ENCODE results near the gene FBXL13. TPM values are rescaled to one million over a fixed set of nuclear protein-coding genes. Genes with fewer than 3 reads are reported as not detected.
"Not testable (repeated sequence)": the region's sequence is repeated elsewhere in the genome, so short reads cannot be mapped to it uniquely, and the experiment has no call there.

FBXL13 gene
- total and polyA plus RNA-seq, 2 experiments from 2014 or later: 1.2 to 2.5 TPM

DNA sequence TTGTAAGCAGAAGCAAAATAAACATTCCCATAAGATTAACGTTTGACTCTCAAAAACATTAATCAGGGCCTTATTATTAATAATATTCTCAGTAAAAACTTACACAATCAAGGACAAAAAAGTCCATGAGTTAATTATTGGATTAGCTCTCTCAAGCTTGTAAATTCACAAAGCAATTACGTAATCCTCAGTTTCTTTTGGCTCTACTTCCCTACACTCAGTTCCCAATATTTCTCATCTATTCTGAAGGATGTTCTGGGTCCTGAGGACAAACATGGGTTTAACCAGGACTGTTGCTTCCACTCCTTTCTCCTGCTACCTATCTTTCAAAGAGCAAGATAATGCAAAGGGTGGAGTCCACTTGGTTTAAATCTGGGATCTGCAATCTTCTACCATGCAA lies 15.1 kb downstream of the FBXL13 start (continued):
- TF ChIP-seq, protein P1, sequence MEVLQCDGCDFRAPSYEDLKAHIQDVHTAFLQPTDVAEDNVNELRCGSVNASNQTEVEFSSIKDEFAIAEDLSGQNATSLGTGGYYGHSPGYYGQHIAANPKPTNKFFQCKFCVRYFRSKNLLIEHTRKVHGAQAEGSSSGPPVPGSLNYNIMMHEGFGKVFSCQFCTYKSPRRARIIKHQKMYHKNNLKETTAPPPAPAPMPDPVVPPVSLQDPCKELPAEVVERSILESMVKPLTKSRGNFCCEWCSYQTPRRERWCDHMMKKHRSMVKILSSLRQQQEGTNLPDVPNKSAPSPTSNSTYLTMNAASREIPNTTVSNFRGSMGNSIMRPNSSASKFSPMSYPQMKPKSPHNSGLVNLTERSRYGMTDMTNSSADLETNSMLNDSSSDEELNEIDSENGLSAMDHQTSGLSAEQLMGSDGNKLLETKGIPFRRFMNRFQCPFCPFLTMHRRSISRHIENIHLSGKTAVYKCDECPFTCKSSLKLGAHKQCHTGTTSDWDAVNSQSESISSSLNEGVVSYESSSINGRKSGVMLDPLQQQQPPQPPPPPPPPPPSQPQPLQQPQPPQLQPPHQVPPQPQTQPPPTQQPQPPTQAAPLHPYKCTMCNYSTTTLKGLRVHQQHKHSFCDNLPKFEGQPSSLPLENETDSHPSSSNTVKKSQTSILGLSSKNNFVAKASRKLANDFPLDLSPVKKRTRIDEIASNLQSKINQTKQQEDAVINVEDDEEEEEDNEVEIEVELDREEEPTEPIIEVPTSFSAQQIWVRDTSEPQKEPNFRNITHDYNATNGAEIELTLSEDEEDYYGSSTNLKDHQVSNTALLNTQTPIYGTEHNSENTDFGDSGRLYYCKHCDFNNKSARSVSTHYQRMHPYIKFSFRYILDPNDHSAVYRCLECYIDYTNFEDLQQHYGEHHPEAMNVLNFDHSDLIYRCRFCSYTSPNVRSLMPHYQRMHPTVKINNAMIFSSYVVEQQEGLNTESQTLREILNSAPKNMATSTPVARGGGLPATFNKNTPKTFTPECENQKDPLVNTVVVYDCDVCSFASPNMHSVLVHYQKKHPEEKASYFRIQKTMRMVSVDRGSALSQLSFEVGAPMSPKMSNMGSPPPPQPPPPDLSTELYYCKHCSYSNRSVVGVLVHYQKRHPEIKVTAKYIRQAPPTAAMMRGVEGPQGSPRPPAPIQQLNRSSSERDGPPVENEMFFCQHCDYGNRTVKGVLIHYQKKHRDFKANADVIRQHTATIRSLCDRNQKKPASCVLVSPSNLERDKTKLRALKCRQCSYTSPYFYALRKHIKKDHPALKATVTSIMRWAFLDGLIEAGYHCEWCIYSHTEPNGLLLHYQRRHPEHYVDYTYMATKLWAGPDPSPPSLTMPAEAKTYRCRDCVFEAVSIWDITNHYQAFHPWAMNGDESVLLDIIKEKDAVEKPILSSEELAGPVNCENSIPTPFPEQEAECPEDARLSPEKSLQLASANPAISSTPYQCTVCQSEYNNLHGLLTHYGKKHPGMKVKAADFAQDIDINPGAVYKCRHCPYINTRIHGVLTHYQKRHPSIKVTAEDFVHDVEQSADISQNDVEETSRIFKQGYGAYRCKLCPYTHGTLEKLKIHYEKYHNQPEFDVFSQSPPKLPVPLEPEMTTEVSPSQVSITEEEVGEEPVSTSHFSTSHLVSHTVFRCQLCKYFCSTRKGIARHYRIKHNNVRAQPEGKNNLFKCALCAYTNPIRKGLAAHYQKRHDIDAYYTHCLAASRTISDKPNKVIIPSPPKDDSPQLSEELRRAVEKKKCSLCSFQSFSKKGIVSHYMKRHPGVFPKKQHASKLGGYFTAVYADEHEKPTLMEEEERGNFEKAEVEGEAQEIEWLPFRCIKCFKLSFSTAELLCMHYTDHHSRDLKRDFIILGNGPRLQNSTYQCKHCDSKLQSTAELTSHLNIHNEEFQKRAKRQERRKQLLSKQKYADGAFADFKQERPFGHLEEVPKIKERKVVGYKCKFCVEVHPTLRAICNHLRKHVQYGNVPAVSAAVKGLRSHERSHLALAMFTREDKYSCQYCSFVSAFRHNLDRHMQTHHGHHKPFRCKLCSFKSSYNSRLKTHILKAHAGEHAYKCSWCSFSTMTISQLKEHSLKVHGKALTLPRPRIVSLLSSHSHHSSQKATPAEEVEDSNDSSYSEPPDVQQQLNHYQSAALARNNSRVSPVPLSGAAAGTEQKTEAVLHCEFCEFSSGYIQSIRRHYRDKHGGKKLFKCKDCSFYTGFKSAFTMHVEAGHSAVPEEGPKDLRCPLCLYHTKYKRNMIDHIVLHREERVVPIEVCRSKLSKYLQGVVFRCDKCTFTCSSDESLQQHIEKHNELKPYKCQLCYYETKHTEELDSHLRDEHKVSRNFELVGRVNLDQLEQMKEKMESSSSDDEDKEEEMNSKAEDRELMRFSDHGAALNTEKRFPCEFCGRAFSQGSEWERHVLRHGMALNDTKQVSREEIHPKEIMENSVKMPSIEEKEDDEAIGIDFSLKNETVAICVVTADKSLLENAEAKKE (CRISPR knock-in tag; IDR thresholded peaks at IDR 0.05): no peak
- no peak for TF ChIP-seq EZH2 (IDR thresholded peaks at IDR 0.05; ENCODE audit: low read depth, unreplicated experiment)
- TF ChIP-seq JUNB (IDR thresholded peaks at IDR 0.05; ENCODE audit: unreplicated experiment): no peak

DNA sequence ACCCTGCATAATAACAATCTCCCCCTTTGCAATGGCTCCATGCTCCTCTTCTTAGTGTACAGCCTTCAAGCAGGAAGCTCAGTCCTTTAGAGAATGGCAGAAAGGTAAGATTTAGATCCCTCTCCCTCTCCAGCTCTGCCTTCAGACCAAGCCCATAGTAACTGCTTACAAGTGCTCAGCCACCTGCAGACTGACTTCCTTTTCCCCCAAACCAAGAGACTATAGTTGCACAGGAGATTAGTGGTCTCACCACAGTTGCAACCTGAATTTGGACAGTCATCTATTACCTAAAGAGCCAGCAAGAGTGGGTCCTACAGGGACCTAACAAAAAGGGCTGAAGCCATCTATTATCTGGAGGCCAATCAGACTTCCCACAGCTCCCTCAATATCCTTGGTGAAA lies 16.5 kb downstream of the FBXL13 start:
- Histone ChIP-seq H3K79me2 (replicated peaks; ENCODE audit: insufficient read depth) (no peaks in the 10 kb centered on the region), H3K27me3 (ENCODE audit: insufficient read depth) (no peaks in the 10 kb centered on the region), H3K27ac (ENCODE audit: low read depth) (no peak overlapping the region), H3K4me3 (no peak overlapping the region), H3K9me2 (ENCODE audit: insufficient read depth) (no peaks in the 10 kb centered on the region), H4K20me1 (replicated peaks; ENCODE audit: insufficient read depth) (no peaks in the 10 kb centered on the region), H3K4me2 (no peak overlapping the region), H2AFZ (no peak overlapping the region), H3K4me1 (ENCODE audit: insufficient read depth) (0 out of 2 replicates have a peak, but pooled peaks cover 5% of the 10 kb centered on the region), H3K36me3 (ENCODE audit: insufficient read depth) (no peaks in the 10 kb centered on the region), H3F3A (replicated peaks; ENCODE audit: low read depth) (no peaks in the 10 kb centered on the region)
- no peak for TF ChIP-seq JUNB (IDR thresholded peaks at IDR 0.05; ENCODE audit: unreplicated experiment)
- TF ChIP-seq, protein P1 (CRISPR knock-in tag; IDR thresholded peaks at IDR 0.05): no peak
- no peak overlapping the region for H3K4me3 Mint-ChIP-seq
- H3K9me3 Mint-ChIP-seq: no peaks in the 10 kb centered on the region; the same call in 2 of the 3 replicates
- no peaks in the 10 kb centered on the region for H3K27me3 Mint-ChIP-seq (ENCODE audit: insufficient read depth, low read depth, poor library complexity)
- H3K36me3 Mint-ChIP-seq (ENCODE audit: low read depth): peaks cover 18% of the 10 kb centered on the region
- DNase-seq (ENCODE audit: low spot score) (no peak), ATAC-seq (no peak)
- H3K27ac Mint-ChIP-seq: no peak overlapping the region
- H3K4me1 Mint-ChIP-seq: peaks cover 2% of the 10 kb centered on the region; the same call in 2 of the 3 replicates

DNA sequence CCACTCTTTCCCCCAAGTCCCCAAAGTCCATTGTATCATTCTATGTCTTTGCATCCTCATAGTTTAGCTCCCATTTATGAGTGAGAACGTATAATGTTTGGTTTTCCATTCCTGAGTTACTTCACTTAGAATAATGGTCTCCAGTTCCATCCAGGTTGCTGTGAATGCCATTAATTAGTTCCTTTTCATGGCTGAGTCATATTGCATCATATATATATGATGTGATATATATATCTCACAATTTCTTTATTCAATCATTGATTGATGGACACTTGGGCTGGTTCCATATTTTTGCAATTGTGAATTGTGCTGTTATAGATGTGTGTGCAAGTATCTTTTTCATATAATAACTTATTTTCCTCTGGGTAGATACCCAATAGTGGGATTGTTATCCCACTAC lies 18.6 kb downstream of the FBXL13 start:
- H3K36me3 ChIP-seq (ENCODE audit: insufficient read depth); ATAC-seq; H2AFZ ChIP-seq; H3F3A ChIP-seq (replicated peaks; ENCODE audit: low read depth); H3K9me2 ChIP-seq (ENCODE audit: insufficient read depth); H3K4me3 ChIP-seq; H3K27me3 ChIP-seq (ENCODE audit: insufficient read depth); H3K27me3 Mint-ChIP-seq (ENCODE audit: insufficient read depth, low read depth, poor library complexity); H3K4me2 ChIP-seq; H4K20me1 ChIP-seq (replicated peaks; ENCODE audit: insufficient read depth); H3K79me2 ChIP-seq (replicated peaks; ENCODE audit: insufficient read depth); H3K27ac Mint-ChIP-seq; H3K27ac ChIP-seq (ENCODE audit: low read depth); H3K9me3 Mint-ChIP-seq; H3K4me3 Mint-ChIP-seq; H3K4me1 Mint-ChIP-seq; DNase-seq (ENCODE audit: low spot score); H3K4me1 ChIP-seq (ENCODE audit: insufficient read depth): not testable (repeated sequence)
- peaks cover 33% of the 10 kb centered on the region for H3K36me3 Mint-ChIP-seq (ENCODE audit: low read depth)

Data from GM23338 (cell line).